HK-2 (cell line): ENCODE measurements around the gene SMC3.
A peak's percentile ranks its signal among the peaks of the same experiment; 100 is the strongest.
"Not testable (repeated sequence)": the region's sequence is repeated elsewhere in the genome, so short reads cannot be mapped to it uniquely, and the experiment has no call there.

Experiments used
- DNase-seq: peaks from one replicate; pipeline ENCODE4 v3.0.0-alpha.2; 2018; ENCODE audit not compliant: unreplicated experiment

The SMC3 gene

GRCh38 chr10:110625356-110625894 is 57.9 kb downstream of the SMC3 start:
- no peak for DNase-seq

- DNase-seq: no peak
Measured at GRCh38 chr10:110625951-110626855, 58.7 kb downstream of the SMC3 start.

- DNase-seq: no peak
Measured at GRCh38 chr10:110628161-110628560, 60.7 kb downstream of the SMC3 start.

GRCh38 chr10:110629680-110630191 is 62.2 kb downstream of the SMC3 start:
- no peak for DNase-seq

GRCh38 chr10:110631934-110632333 is 64.4 kb downstream of the SMC3 start:
- no peak for DNase-seq

GRCh38 chr10:110632591-110633215 is 65.2 kb downstream of the SMC3 start:
- DNase-seq: no peak

GRCh38 chr10:110634527-110635209 is 67.2 kb downstream of the SMC3 start:
- no peak for DNase-seq

GRCh38 chr10:110636572-110636931 is 69.1 kb downstream of the SMC3 start:
- no peak for DNase-seq

- no peak for DNase-seq
Measured at GRCh38 chr10:110636932-110637557, 69.5 kb downstream of the SMC3 start.

- DNase-seq: no peak
Measured at GRCh38 chr10:110637558-110638053, 70.1 kb downstream of the SMC3 start.

- DNase-seq: no peak
Measured at GRCh38 chr10:110638319-110638718, 70.8 kb downstream of the SMC3 start.

GRCh38 chr10:110639046-110639445 is 71.6 kb downstream of the SMC3 start:
- not testable (repeated sequence) for DNase-seq

- not testable (repeated sequence) for DNase-seq
Measured at GRCh38 chr10:110639858-110640257, 72.4 kb downstream of the SMC3 start.

- peak; percentile 43 for DNase-seq
Measured at GRCh38 chr10:110641256-110641655, 73.8 kb downstream of the SMC3 start.

- DNase-seq: no peak
Measured at GRCh38 chr10:110642204-110643034, 74.9 kb downstream of the SMC3 start.

- DNase-seq: no peak
Measured at GRCh38 chr10:110643035-110643652, 75.6 kb downstream of the SMC3 start.

- DNase-seq: peak; percentile 32
Measured at GRCh38 chr10:110643653-110644597, 76.4 kb downstream of the SMC3 start, which contains the start of gene RBM20. RBM20 (plus strand) TSS chr10:110644336; CDS start chr10:110644455, 119 bp downstream.

GRCh38 chr10:110644598-110645462 is 77.3 kb downstream of the SMC3 start:
- no peak for DNase-seq
